ENCODE results near the gene CAPN7.

DNA sequence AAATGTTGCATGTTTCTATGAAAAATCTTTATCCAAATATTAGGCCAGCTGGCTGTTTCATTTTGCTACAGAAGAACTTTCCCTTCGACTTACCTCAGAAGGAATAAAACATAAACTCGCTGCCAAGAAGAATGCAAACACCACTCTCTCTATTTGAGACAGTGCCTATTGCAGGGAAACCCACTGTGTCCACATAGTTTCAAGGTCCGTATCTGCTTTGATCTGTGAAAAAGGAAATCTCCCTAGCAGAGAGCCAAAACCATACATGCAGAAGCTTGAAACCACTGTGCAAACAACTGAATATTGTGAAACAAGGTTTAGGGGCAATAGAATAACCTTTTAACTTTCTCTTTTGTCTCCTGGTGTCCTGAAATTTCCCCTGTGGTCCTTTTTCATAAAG is 35.0 kb upstream of the CAPN7 start:
- TF ChIP-seq, protein P1, sequence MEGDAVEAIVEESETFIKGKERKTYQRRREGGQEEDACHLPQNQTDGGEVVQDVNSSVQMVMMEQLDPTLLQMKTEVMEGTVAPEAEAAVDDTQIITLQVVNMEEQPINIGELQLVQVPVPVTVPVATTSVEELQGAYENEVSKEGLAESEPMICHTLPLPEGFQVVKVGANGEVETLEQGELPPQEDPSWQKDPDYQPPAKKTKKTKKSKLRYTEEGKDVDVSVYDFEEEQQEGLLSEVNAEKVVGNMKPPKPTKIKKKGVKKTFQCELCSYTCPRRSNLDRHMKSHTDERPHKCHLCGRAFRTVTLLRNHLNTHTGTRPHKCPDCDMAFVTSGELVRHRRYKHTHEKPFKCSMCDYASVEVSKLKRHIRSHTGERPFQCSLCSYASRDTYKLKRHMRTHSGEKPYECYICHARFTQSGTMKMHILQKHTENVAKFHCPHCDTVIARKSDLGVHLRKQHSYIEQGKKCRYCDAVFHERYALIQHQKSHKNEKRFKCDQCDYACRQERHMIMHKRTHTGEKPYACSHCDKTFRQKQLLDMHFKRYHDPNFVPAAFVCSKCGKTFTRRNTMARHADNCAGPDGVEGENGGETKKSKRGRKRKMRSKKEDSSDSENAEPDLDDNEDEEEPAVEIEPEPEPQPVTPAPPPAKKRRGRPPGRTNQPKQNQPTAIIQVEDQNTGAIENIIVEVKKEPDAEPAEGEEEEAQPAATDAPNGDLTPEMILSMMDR (IDR thresholded peaks at IDR 0.05), result no peak
- no peak for TF ChIP-seq POLR2A (IDR thresholded peaks at IDR 0.05)
